ENCODE measurements around the gene CILP.
A peak's percentile ranks its signal among the peaks of the same experiment; 100 is the strongest.

The CILP gene

GRCh38 chr15:65213241-65213640 lies 2.0 kb upstream of the CILP start:
- Histone ChIP-seq H3K27me3 (replicated peaks) (no peaks in the 10 kb centered on the region), H3K36me3 (replicated peaks) (no peaks in the 10 kb centered on the region), H3K4me3 (ENCODE audit: low read depth, low read length) (no peak overlapping the region), H3K27ac (no peak overlapping the region)
- DNase-seq: no peak
- in situ Hi-C loops (cut with HindIII; ENCODE audit: low pct_ligation_motif_present, low sequenced_read_pairs): no loop called here
- no peak for TF ChIP-seq CTCF (IDR thresholded peaks at IDR 0.05; ENCODE audit: low read depth, low read length, missing control alignments)

GRCh38 chr15:65212097-65212496 lies 824 bp upstream of the CILP start:
- H3K27me3 ChIP-seq (replicated peaks): no peaks in the 10 kb centered on the region
- peak; percentile 66 for TF ChIP-seq CTCF (IDR thresholded peaks at IDR 0.05; ENCODE audit: low read depth, low read length, missing control alignments)
- no peak for DNase-seq
- no peaks in the 10 kb centered on the region for H3K36me3 ChIP-seq (replicated peaks)
- no peak overlapping the region for H3K27ac ChIP-seq
- in situ Hi-C loops (cut with HindIII; ENCODE audit: low pct_ligation_motif_present, low sequenced_read_pairs): no loop called here
- no peak overlapping the region for H3K4me3 ChIP-seq (ENCODE audit: low read depth, low read length)

GRCh38 chr15:65211482-65211982 lies 259 bp upstream of the CILP start:
- TF ChIP-seq CTCF (IDR thresholded peaks at IDR 0.05; ENCODE audit: low read depth, low read length, missing control alignments): no peak
- Histone ChIP-seq H3K36me3 (replicated peaks) (no peaks in the 10 kb centered on the region), H3K27ac (no peak overlapping the region), H3K27me3 (replicated peaks) (no peaks in the 10 kb centered on the region), H3K4me3 (ENCODE audit: low read depth, low read length) (no peak overlapping the region)
- in situ Hi-C loops (cut with HindIII; ENCODE audit: low pct_ligation_motif_present, low sequenced_read_pairs): no loop called here
- peak; percentile 45 for DNase-seq

DNA sequence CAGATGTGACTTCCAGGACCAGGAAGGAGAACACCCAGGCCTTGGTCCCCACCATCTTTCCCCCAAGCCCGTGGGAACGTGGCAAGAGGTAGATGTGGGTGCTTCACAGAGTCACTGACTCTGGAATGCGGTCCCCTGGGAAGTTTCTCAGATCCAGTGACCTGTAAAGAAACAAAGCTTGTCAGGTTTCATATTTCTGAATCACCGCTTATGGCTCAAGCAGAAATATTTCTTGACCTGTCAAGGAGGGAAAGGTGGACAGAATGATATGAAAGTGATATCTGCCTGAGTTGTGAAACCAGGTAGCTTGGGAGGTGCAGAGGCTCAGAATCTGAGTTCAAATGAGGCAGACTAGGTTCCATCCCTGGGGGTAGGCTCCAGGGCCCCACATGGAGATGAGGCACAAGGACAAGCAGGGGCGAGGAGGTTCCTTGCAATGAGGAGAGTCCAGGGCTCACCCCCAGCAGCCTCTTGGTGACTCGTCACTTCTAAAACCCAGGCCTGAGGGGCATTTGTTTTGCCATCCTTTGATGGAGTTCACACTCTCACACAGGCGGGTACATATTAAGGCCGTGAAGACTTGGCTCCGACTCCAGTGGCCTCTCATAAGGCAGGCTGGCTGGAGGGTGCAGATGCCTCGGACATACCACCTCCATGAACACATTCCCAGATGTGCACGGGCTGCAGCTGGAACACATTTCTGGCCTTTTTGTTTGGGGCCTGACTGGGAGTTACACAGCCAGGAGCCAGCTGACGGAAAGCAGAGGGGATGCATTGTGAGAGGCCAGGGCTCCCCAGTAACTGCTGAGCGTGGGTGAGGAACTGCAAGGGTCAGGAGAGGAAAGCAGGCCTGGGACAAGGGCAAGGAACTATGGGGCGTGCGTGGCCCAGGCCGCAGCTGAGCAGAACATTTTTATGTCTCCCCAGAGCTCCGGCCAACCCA lies 1.3 kb downstream of the CILP start:
- H3K36me3 ChIP-seq (replicated peaks): no peaks in the 10 kb centered on the region
- H3K27me3 ChIP-seq (replicated peaks): no peaks in the 10 kb centered on the region
- no peak overlapping the region for H3K4me3 ChIP-seq (ENCODE audit: low read depth, low read length)
- H3K27ac ChIP-seq: no peak overlapping the region
- TF ChIP-seq CTCF (IDR thresholded peaks at IDR 0.05; ENCODE audit: low read depth, low read length, missing control alignments): no peak
- DNase-seq: no peak
- in situ Hi-C loops (cut with HindIII; ENCODE audit: low pct_ligation_motif_present, low sequenced_read_pairs): no loop called here

DNA sequence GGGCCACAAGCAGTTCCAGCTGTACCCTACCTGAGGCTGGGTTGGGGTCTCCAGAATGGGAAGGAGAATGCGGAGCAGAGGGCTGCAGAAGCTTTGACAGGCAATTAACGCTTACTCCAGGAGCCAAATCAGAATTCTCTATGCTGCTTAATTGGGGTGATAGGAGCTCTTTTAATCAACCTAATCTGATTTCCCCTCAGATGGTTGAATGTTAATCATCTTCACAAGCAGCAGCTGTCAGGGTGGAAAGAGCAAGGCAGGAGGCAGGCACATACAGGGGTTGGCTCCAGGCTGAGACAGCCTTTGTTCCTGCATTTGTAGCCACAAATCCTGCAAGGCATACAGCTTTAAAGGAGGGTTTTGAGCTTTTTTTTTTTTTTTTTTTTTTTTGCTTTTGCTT lies 2.6 kb downstream of the CILP start:
- TF ChIP-seq CTCF (IDR thresholded peaks at IDR 0.05; ENCODE audit: low read depth, low read length, missing control alignments): no peak
- in situ Hi-C loops (cut with HindIII; ENCODE audit: low pct_ligation_motif_present, low sequenced_read_pairs): no loop called here
- Histone ChIP-seq H3K27me3 (replicated peaks) (no peaks in the 10 kb centered on the region), H3K36me3 (replicated peaks) (no peaks in the 10 kb centered on the region), H3K4me3 (ENCODE audit: low read depth, low read length) (no peak overlapping the region), H3K27ac (no peak overlapping the region)
- no peak for DNase-seq

All from brain microvascular endothelial cell (primary cell).